Mesodermal cell (in vitro differentiated cells): ENCODE results near the gene HMGCS2. TPM values are rescaled to one million over a fixed set of nuclear protein-coding genes. Genes with fewer than 3 reads are reported as not detected.

ENCODE experiments used
- H3K27ac ChIP-seq: 2 replicates; pipeline ENCODE4 v1.7.0; 2013; ENCODE audit warnings: mild to moderate bottlenecking, low read depth, low read length, moderate library complexity; ENCODE audit not compliant: severe bottlenecking
- H3K36me3 ChIP-seq: 2 replicates; pipeline ENCODE4 v1.7.1; 2013; ENCODE audit warnings: mild to moderate bottlenecking, low read length, moderate library complexity; ENCODE audit not compliant: control insufficient read depth, insufficient read depth
- H3K4me1 ChIP-seq: one replicate; pipeline ENCODE4 v1.7.1; 2013; ENCODE audit warnings: mild to moderate bottlenecking, low read length; ENCODE audit not compliant: insufficient read depth, control insufficient read depth, poor library complexity, severe bottlenecking
- H3K4me3 ChIP-seq: 2 replicates; pipeline ENCODE4 v1.7.0; 2013; ENCODE audit warnings: low read length, control low read depth, mild to moderate bottlenecking; ENCODE audit not compliant: insufficient read depth, poor library complexity, severe bottlenecking; ENCODE audit errors: extremely low read depth
- H3K9me3 ChIP-seq: 2 replicates; pipeline ENCODE4 v1.7.1; 2013; ENCODE audit warnings: mild to moderate bottlenecking, low read length, moderate library complexity; ENCODE audit not compliant: control insufficient read depth
- WGBS, 2 experiments: methylation state at CpG; one replicate each; pipeline ENCODE4 v1.1.5; 2013; ENCODE audit warnings: missing lambda C conversion rate in 2 of 2; ENCODE audit not compliant: insufficient coverage in 2 of 2; 5-methylcytosine and 5-hydroxymethylcytosine counted together
- polyA plus RNA-seq, 2 experiments: library from polyadenylated mRNA; stranded (reverse); fragments of 50-300 nt; gene quantifications; one replicate each; pipeline ENCODE4 v1.2.3, GENCODE V29; 2013

The HMGCS2 gene
- not detected for polyA plus RNA-seq (2013, experiment 1 of 2)
- 0.40 TPM for polyA plus RNA-seq (2013, experiment 2 of 2)

DNA sequence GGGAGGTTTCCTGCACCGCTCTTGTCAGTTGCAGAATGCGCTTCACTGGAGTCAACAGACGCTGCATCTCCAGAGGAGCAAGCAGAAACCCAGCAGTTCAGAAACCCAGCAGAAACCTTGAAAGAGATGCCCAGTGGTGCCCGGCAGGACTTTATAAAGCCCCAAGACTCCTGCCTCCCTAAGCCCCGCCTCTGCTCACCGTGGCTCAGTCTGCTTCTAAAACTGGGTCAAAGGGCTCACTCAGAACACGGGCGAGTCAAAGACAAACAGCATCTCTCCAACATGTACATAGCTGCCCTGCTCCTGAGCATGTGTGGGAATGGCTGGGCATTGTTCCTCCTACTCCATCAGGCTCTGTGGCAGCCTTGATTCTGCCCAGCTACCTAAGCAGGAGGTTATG, at the start of gene HMGCS2:
HMGCS2 (minus strand) TSS at position 128 of the 400 bp plus-strand sequence; CDS start at position 67, 61 bp downstream.
- no peaks in the 10 kb centered on the region for H3K9me3 ChIP-seq
- no peak within 1 kb of the TSS for H3K27ac ChIP-seq
- H3K36me3 ChIP-seq: no peaks in the 10 kb centered on the region
- no peak within 1 kb of the TSS for H3K4me3 ChIP-seq
- peaks cover 6% of the 10 kb centered on the region for H3K4me1 ChIP-seq
- WGBS, 2 experiments: 76 to 96% methylated on average over 5 to 8 of the region's 8 CpGs

DNA sequence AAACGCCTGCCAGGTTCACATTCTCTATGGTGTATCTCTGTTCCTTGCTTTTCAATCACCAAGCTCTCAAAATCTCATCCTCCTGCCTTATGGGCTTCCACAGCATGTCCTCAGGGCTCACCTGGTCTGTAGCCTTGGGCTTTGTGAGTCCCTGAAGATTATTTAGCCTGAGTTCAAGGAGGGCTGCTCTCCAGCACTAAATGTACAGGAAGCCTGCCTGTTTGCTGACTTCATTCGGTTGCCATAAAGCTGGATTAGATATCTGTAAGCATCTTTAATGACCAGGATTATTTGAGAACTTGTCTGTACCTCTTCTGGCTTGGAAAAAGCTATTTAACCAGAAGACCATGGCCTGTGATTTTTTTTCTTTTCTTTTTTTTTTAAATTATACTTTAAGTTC, 49.5 kb upstream of the HMGCS2 start:
- Histone ChIP-seq H3K36me3 (no peaks in the 10 kb centered on the region), H3K27ac (no peak overlapping the region), H3K4me3 (no peak overlapping the region), H3K4me1 (peaks cover 4% of the 10 kb centered on the region), H3K9me3 (no peaks in the 10 kb centered on the region)
- WGBS, 2 experiments: 100% methylated on average over 2 of the region's 2 CpGs; no CpG with 5 or more reads in 1 of the 2 experiments

DNA sequence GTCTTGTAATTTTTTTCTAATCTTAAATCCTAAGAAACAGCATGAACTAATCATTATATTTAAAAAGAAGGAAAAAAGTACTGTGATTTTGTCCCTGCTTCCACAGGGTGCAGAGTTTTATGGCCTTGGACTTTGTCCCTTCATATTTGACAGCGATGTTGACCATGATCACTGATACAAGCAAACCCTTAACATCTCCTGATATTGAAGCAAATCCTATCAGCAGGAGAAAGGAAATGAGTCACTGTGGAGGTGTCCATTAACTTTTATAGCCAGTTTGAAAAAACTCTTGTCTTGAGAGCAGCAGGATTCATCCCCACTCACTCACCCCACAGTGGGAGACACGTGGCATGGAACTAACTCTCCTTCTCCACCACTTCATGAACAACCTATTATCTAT, 47.7 kb upstream of the HMGCS2 start:
- Histone ChIP-seq H3K36me3 (no peaks in the 10 kb centered on the region), H3K4me3 (no peak overlapping the region), H3K27ac (no peak overlapping the region), H3K4me1 (peaks cover 4% of the 10 kb centered on the region), H3K9me3 (no peaks in the 10 kb centered on the region)
- WGBS, 2 experiments: 62 to 86% methylated on average over 1 of the region's 2 CpGs

DNA sequence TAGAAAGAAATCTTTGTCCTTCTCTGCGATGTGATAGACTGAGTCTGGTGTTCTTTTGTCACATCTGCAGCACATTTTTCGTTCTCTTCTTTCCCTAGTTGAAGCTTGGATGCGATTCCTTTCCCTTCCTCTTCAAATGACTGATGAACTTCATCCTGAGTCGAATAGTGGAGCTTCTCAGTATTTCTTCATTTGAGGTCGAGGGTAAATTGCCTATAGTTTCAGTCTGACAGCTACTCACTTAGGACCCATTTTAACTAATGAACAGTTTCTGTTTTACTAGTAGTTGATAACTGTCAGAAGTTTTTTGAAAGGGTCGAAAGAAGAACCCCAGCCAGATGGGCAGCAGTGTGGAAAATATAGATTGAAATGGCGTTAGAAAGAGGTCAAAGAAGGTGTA, 47.2 kb upstream of the HMGCS2 start:
- H3K4me1 ChIP-seq: peaks cover 4% of the 10 kb centered on the region
- no peak overlapping the region for H3K4me3 ChIP-seq
- 92 to 93% methylated on average over 5 to 6 of the region's 7 CpGs for WGBS, 2 experiments
- no peaks in the 10 kb centered on the region for H3K9me3 ChIP-seq
- H3K36me3 ChIP-seq: no peaks in the 10 kb centered on the region
- H3K27ac ChIP-seq: no peak overlapping the region

DNA sequence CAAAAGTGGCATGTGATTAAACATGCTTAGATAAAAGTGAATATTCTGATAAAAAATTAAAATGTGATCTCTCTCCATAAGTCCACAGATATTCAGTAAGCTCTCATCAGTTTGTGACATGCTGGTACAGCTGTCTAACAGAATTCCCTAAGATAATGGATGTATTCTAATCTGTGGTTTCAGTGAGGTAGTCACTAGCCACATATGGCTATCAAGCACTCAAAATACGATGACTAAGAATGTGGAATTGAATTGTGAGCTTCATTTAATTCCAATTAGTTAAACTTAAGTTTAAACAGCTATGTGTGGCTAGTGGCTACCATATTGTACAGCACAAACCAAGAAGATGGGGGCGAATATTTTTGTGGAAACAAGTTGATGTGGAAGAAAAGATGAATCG, 46.7 kb upstream of the HMGCS2 start:
- Histone ChIP-seq H3K9me3 (no peaks in the 10 kb centered on the region), H3K4me1 (peaks cover 4% of the 10 kb centered on the region), H3K36me3 (no peaks in the 10 kb centered on the region), H3K27ac (no peak overlapping the region), H3K4me3 (no peak overlapping the region)
- WGBS, 2 experiments: 90 to 93% methylated on average over 2 to 3 of the region's 3 CpGs

DNA sequence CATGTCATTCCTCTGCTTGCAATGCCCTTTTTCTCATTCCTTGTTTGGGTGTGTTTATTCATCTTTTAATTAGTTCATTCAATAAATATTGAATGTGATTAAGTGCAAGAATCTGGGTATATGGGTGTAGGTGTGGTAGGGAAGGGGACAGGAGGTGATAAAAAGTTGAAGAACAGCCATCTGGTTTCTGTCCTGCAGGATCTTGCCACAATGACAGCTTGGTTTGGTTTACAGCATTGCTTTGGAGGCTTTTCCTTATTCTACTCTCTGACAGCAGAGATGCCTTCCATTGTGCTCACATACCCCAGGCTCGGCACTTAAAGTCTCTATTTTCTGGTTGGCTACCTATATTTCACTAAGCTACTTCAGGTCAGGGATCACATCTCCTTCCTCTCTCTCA, 45.6 kb upstream of the HMGCS2 start:
- WGBS, 2 experiments: 91 to 100% methylated on average over 1 of the region's 1 CpG
- no peak overlapping the region for H3K4me3 ChIP-seq

DNA sequence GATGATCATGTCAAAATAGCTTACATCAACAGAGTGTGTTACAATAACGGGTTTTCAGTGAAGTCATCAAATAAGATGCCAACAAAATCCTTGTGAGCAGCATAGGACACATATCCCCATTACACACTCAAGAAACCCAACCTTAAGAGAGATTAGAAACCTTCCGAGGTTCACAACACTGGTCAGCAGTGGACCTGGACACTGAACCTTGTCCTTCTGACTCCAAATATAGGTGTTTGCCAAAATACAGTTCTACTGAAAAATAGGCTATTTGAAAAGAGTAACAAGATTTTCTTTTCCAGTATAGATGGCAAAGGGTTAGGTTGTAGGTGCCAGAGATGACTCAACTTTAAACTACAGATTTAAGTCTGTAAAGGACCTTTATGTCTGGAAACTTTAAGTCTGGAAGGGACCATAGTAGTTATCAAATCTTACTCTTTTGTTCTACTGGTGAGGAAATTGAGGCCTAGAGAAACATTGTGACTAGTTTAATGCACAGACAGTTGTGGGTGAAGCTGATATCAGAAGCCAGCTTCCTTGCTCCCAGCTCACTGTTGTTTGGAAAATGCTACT, 43.4 kb upstream of the HMGCS2 start:
- H3K9me3 ChIP-seq: no peaks in the 10 kb centered on the region
- H3K27ac ChIP-seq: no peak overlapping the region
- 67 to 83% methylated on average over 1 of the region's 2 CpGs for WGBS, 2 experiments
- peaks cover 4% of the 10 kb centered on the region for H3K4me1 ChIP-seq
- no peak overlapping the region for H3K4me3 ChIP-seq
- no peaks in the 10 kb centered on the region for H3K36me3 ChIP-seq

More for the DNA sequence above, 45.6 kb upstream of the HMGCS2 start:
- Histone ChIP-seq H3K27ac (no peak overlapping the region), H3K36me3 (no peaks in the 10 kb centered on the region), H3K9me3 (no peaks in the 10 kb centered on the region), H3K4me1 (peaks cover 4% of the 10 kb centered on the region)

DNA sequence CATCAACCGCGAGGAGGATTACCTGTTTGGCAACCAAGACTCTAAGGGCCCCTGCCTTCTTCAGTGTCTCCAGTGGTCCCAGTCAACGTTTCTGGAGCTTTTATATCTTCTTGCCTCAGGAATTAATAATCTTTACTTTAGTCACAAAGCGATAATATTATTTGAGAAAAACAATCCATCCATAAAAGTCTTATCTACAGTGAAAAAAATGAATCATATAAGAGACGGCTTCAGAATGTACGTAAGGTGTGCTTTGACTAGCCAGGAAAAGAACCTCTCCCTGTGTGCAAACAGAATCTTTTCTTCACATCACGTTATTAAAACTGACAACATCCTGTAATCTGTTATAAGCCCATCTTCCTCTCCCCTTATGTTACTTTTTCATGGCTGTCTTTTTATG, 42.7 kb upstream of the HMGCS2 start, which contains the start of gene REG4:
REG4 (minus strand) TSS at position 74 of the 400 bp plus-strand sequence. CDS start 2,691 bp downstream, outside the sequence.
- H3K4me1 ChIP-seq: peaks cover under 1% of the 10 kb centered on the region
- H3K4me3 ChIP-seq: no peak within 1 kb of the TSS
- no peak within 1 kb of the TSS for H3K27ac ChIP-seq
- H3K36me3 ChIP-seq: no peaks in the 10 kb centered on the region
- H3K9me3 ChIP-seq: no peaks in the 10 kb centered on the region
- 88 to 100% methylated on average over 5 to 6 of the region's 7 CpGs for WGBS, 2 experiments

DNA sequence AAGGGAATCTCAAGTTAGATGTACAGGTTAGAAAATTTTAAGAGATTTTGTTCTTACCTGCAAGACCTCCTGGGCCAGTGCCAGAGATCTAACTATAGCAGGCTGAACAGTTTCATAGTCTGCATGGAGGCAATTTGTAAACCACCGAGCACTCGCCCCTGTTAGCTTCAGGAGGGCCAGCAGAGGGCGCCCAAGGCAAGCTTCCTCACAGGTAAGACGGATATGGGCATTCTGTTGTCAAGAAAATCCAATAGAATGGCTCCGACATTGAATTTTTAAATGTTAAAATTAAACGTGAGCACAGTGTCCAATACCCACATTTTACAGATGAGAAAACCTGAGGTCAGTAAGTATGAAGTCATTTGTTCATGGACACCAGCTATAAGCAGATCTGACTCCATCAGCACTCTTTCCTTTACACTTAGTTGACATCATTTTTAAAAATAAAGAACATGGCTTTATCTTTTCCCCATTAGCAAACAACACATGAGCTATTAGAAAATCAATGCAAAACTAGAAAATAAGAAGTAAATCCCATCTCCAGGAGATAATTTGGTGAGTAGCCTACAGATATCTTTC, 40.4 kb upstream of the HMGCS2 start:
- Histone ChIP-seq H3K4me3 (no peak overlapping the region), H3K36me3 (no peaks in the 10 kb centered on the region), H3K9me3 (no peaks in the 10 kb centered on the region), H3K4me1 (no peaks in the 10 kb centered on the region), H3K27ac (no peak overlapping the region)
- 0 to 4% methylated on average over 4 of the region's 6 CpGs for WGBS, 2 experiments

DNA sequence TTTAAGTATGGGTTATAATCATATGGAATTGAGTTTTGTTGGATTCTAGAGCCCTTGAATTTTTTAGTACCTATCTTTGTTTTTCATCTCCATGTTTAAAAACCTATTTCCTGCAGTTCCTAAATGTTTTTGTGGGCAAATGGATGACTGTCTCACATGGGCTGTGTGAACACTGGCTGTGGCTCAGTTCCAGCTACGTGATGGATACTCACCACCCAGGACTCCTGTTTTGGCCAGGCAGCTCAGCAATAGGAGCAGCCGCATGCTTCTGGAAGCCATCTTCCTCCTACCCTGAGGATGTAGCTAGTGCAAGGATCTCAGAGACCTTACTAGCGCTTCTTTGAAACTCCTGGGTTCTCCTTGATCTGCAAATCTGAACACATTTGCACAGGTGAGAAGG, 39.8 kb upstream of the HMGCS2 start:
- Histone ChIP-seq H3K36me3 (no peaks in the 10 kb centered on the region), H3K9me3 (no peaks in the 10 kb centered on the region), H3K4me1 (no peaks in the 10 kb centered on the region), H3K27ac (no peak overlapping the region), H3K4me3 (no peak overlapping the region)
- WGBS, 2 experiments: 80 to 86% methylated on average over 1 to 2 of the region's 3 CpGs

DNA sequence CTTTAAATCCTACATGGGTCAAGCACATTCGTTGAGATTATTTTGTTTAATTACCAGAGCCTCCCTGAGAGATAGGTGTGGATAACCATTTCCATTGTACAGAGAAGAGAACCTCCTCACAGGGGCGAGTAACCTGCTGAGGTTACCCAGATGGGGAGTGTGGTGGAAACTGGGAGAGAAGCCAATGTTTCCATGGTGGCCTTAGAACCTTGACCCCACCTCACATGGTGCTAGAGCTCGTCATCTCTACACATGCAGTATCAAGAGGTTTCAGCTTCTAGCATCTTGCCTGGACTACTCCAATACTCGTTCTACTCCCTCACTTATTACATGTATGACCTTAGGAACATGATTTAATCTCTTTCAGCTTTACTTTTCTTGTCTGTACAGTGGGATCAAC, 37.8 kb upstream of the HMGCS2 start:
- Histone ChIP-seq H3K4me1 (no peaks in the 10 kb centered on the region), H3K9me3 (no peaks in the 10 kb centered on the region), H3K36me3 (no peaks in the 10 kb centered on the region), H3K4me3 (no peak overlapping the region), H3K27ac (no peak overlapping the region)
- WGBS, 2 experiments: 60 to 100% methylated on average over 2 of the region's 4 CpGs
